Right lobe of liver (tissue), 4 donors: ENCODE data around the gene C2orf49.

Experiments
- POLR2A ChIP-seq: fragments of 450-650 bp; IDR thresholded peaks from one replicate; pipeline ENCODE4 v1.6.1; 2017; ENCODE audit warnings: antibody characterized with exemption, mild to moderate bottlenecking
- TF ChIP-seq, protein P1 (sequence below), 4 donors: fragments of 200-600 bp in 3 of 4; fragments of 450-650 bp in 1 of 4; IDR thresholded peaks; one replicate each; pipeline versions ENCODE4 v1.5.1 to v1.8.0; 2016 to 2022; ENCODE audit warnings: antibody characterized with exemption in 4 of 4, mild to moderate bottlenecking in 2 of 4
- donor health status: DM: no; HTN: no; CAD: no.
- donor health status: DM: no; HTN: no; CAD: no.
- donor health status: DM: no; HTN: yes; CAD: no.

DNA sequence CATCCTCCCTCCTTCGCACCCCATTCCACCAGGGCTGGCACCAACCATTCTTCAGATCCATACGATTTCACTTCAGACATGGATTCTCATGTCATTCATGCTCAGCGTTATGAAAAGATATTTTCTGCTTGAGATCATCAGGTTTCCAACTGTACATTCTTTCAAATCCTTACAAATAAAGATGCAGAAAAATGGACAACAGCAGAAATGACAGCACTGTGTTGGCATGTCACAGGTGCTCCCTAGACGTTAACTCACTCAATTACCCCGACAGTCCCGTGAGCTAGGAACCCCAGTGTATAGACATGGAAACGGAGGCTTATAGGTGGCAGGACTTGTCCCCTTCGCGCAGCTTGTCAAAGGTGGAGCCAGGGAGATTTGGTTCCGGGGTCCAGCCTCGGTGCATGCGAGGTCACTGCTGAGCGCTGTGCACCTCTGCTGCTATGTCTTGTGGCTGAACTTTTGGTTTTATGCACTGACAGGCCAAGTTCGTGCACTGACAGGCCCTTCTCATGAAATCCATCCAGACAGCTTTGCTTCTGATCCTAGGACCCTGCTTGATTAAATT lies 43.8 kb downstream of the C2orf49 start:
- TF ChIP-seq, protein P1, sequence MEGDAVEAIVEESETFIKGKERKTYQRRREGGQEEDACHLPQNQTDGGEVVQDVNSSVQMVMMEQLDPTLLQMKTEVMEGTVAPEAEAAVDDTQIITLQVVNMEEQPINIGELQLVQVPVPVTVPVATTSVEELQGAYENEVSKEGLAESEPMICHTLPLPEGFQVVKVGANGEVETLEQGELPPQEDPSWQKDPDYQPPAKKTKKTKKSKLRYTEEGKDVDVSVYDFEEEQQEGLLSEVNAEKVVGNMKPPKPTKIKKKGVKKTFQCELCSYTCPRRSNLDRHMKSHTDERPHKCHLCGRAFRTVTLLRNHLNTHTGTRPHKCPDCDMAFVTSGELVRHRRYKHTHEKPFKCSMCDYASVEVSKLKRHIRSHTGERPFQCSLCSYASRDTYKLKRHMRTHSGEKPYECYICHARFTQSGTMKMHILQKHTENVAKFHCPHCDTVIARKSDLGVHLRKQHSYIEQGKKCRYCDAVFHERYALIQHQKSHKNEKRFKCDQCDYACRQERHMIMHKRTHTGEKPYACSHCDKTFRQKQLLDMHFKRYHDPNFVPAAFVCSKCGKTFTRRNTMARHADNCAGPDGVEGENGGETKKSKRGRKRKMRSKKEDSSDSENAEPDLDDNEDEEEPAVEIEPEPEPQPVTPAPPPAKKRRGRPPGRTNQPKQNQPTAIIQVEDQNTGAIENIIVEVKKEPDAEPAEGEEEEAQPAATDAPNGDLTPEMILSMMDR (IDR thresholded peaks at IDR 0.05) = no peak
- TF ChIP-seq POLR2A = no peak
